Esophagus mucosa (tissue), 1 donor: ENCODE measurements around the gene ASAP3. TPM values are rescaled to one million over a fixed set of nuclear protein-coding genes. Genes with fewer than 3 reads are reported as not detected.
A peak's percentile ranks its signal among the peaks of the same experiment; 100 is the strongest.

Experiments
- ATAC-seq: fragments of 200-7000 bp; cut with Tn5 transposase; one replicate; pipeline ENCODE4 v1.9.1; 2020
- total RNA-seq: library from RNA; stranded (reverse); gene quantifications from one replicate; pipeline ENCODE4 v1.2.4, GENCODE V29; 2023
- donor health status: DM: yes; HTN: yes; CAD: no.

Gene ASAP3
- total RNA-seq, 1 donor from 2014 or later: 31.5 TPM

- no peak for ATAC-seq
Observed at GRCh38 chr1:23477359-23478144, 6.4 kb downstream of the ASAP3 start.

DNA sequence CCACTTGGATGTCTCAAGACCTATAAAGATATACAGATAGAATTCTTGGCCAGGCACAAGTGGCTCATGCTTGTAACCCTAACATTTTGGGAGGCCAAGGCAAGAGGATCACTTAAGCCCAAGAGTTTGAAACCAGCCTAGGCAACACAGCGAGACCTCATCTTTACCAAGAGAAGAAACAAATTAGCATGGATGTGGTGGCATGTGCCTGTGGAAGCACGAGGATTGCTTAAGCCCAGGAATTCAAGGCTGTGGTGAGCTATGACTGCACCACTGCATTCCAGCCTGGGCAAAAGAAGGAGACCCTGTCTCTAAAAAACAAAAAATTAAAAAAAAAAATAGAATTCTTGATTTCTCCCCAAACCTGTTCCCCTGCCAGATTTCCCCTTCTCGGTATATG is 8.3 kb downstream of the ASAP3 start:
- ATAC-seq: no peak

DNA sequence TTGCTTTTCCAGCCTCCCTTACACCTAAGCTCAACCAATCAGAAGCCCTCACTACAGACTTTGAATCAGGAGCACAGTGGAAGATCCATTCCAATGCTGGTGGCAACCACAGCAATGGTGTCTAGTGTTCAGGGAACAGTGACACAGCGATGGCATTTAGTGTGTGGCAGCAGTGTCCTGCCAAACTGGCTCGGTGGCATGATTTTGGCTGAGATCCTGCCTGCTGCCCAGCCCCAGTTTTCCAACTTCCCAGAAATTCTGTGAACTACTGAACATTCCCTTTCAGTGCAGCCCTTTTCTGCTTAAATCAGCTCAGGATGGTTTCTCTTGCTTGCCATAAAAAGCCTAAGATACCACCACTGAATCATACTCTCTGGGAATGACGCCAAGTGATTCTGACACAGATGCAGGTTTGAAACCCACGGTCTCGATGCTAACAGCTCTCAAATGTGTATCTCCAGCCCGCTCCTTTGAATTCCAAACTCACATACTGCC is 8.8 kb downstream of the ASAP3 start:
- ATAC-seq: no peak

- ATAC-seq: peak; percentile 67
Observed at GRCh38 chr1:23473037-23473800, 10.8 kb downstream of the ASAP3 start.

GRCh38 chr1:23472351-23473036 is 11.5 kb downstream of the ASAP3 start:
- no peak for ATAC-seq

- ATAC-seq: no peak
Observed at GRCh38 chr1:23471473-23472075, 12.4 kb downstream of the ASAP3 start.

DNA sequence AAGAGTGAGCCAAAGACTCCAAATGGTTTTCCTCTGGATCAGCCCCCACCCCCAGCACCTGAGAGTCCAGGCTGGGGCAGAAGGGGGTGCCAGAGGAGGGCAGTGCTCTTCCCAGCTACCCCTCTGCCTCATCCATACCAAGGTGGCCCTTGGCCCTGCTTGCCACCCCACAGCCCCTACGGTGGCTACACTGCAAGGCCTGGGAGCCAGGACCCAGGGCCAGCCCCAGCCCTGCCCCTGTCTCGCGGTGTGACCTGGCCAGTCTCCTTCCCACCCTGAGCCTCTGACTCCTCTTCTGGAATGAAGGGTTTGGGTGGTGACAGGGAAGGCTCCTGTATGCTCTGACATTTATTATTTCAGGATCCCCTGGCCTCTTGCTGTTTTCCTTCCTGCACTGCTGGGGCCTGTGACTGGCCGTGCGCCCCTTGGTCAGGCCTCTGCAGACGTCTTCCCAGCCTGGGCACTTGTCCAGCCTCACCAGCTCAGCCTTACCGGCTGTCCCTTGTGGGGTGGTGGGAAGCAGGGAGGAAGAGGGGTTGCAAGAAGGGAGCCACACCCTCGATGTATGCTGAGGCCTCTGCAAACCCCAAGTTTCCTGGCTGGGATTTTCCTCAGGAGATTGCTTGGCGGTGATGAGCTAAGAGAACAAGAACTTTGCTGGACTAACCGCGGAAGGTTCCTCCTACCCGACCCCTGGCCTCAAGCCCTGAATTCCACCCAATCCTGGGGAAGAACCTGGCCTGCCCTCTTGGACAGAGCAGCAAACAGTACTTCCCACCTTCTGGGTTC is 13.5 kb downstream of the ASAP3 start:
- peak; percentile 25 for ATAC-seq

GRCh38 chr1:23469372-23469982 is 14.5 kb downstream of the ASAP3 start:
- no peak for ATAC-seq

DNA sequence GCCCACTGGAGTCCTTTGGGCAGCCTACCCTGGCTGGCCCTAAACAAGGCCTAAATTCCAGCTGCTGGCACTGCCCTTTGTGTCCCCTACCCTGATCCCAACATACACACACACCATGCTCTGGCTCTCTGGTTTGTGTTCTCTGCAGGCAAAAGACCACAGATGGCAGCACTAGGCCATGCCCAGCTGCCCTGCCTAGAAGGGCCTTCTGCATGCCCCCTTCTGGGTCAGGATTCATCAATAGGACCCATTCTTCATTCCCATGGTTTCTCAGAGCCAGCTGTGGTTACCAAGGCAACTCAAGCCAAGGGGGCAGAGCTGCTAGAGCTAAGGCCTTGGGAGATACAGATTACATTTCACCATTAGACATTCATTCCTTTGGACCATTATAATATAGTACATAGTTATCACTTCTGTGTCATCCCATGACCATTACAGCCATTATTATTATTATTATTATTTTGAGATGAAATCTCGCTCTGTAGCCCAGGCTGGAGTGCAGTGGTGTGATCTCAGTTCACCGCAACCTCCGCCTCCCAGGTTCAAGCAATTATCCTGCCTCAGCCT is 17.5 kb downstream of the ASAP3 start:
- no peak for ATAC-seq

DNA sequence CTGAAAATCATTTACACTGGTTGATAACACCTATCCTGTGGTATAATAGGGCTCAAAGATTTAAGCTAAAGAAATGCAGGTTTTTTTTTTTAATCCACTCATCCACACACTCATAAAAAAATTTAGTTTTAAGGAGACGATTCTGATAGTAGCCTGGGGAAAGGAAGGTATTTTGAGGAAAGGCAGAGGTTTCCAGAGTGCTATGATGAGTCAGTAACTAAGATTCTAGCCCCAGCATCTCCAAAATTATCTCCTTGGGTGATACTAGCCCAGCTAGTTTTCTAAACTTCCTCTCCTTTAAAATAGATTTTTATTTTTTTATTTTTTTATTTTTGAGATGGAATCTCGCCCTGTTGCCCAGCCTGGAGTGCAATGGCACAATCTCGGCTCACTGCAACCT is 20.7 kb downstream of the ASAP3 start:
- ATAC-seq: no peak

DNA sequence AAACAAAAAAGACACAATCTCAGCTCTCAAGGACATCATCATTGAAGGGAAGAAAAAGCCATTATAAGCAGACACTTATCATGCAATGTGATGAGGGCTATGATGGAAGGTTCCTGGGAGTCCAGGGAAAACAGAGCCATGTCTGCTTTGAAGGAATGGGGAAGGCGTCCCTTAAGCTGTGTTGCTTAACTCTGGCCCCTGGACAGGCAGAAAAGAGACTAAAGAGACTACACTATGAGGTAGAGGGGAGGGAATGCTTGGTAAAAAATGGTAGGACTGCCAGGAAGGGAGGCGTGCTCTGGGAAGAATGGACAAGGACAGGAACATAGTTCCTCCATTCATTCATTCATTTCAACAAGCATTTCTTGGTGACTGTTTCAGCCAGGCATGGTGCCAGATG is 21.2 kb downstream of the ASAP3 start:
- no peak for ATAC-seq

DNA sequence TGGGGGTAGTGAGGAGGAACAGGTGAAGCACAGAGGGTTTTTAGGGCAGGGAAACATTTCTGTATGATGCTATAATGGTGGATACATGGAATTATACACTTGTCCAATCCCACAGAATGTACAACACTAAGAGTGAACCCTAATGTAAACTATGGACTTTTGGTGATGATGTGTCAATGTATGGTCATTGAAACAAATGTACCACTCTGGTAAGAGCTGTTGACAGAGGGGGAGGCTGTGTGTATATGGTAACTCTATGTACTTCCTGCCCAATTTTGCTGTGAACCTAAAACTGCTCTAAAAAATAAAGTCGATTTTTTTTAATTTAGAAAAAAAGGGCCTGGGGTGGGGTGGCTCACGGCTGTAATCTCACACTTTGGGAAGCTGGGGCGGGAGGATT is 22.9 kb downstream of the ASAP3 start:
- ATAC-seq: no peak

DNA sequence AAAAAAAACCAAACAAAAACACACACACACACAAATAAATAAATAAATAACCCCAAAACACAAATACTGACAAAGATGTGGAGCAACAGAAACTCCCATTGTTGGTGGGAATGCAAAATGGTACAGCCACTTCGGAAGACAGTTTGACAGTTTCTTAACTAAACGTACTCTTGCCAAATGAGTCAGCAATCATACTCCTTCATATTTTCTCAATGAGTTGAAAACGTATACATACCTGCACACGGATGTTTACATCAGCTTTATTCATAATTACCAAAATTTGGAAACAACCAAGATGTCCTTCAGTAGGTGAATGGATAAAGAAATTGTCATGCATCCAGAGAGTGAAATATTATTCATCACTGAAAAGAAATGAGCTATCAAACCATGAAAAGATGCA is 23.5 kb downstream of the ASAP3 start:
- no peak for ATAC-seq

GRCh38 chr1:23459338-23459757 is 24.6 kb downstream of the ASAP3 start:
- no peak for ATAC-seq

GRCh38 chr1:23456226-23456625 is 27.8 kb downstream of the ASAP3 start:
- no peak for ATAC-seq

DNA sequence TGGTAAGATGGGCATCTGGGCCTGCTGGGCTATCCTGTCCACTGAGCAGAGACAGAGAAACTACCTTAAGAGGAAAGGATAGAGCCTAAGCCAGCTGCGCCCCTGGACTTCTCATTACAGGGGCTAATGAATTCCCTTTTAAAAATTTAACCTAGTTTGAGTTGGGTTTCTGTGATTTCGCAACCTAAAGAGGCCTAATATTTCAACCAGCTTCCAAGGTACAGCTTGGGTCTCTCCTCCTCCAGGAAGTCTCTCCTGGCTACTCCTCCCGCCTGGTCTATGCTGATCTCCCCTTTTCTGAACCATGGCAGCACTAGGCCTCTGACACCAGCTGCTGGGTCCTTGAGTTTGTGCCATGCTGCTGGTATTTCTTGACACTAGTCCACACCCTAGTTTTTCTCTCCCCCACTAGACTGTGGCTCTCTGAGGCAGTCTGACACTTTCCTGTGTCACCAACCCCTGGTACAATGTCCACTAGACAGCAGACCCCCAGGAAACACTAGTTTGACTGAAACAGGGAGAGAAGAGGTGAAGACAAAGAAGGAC is 30.5 kb downstream of the ASAP3 start:
- ATAC-seq: no peak

- peak; percentile 95 for ATAC-seq
Observed at GRCh38 chr1:23452011-23452411, 32.0 kb downstream of the ASAP3 start.

DNA sequence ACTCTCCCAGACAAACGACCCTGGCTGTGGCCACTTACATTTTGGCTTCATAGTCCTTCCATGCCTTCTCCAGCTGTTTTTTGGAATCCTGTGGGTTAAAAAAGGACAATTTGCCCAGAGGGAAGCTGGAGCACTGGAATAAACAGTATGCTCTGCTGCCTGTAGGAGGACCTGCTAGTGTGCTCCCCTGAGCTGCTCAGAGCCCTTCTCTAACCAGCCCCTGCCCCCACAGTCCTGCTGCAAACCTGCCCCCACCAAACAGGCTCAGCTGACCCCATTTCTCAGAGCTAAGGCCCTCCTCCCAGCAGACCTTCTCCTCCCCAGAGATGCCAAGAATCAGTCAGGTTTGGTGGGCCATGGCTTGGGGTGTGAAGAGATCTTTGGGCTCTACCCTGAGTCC is 32.5 kb downstream of the ASAP3 start:
- ATAC-seq: peak; percentile 1

DNA sequence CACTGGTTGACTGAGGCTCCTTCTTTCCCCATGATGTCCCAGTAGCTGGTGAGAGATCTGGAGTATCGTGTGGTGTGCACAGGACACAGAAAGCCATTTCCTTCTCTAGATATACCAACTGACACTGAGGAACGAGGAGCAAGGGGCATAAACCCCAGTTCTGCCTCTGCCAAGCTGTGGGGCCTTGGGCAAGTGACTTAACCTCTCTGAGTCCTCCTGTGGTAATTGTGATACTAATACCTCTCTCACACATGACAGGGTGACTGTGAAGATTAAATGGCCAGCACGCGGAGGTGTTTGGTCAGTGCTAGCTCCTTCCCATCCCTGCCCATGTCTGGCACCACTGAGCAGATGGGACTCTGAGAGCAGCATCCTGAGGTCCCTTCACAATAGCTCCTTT is 33.1 kb downstream of the ASAP3 start:
- no peak for ATAC-seq

- no peak for ATAC-seq
Observed at GRCh38 chr1:23449958-23450357, 34.0 kb downstream of the ASAP3 start.

DNA sequence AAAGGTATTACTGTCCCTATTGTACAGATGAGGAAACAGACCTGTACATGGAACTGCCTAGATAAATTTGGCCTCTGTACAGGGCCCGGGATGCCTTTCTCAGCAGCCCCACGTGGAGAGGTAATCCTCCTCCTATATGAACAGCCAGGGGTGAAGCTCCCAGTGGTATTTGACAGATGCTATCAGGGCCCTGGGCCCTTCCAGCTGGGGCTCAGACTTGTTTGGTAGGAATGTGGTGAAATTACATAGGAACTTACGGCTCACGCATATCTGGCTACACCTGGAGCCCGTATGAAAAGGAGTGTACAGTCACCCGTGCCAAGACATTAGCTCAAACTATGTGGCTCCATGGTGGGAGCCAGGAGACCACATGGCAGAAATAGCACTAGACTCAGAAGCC is 34.7 kb downstream of the ASAP3 start:
- ATAC-seq: no peak
